GM18507 (cell line): Measurements from ENCODE around the gene TMEM272.

Source experiments
- DNase-seq: peaks from one replicate; pipeline ENCODE4 v3.0.0; 2011; ENCODE audit warnings: low read depth; ENCODE audit not compliant: insufficient read length; ENCODE audit errors: extremely low spot score
- FAIRE-seq: peaks from 2 replicates; lab custom pipeline; 2011; peaks lifted over from hg19 to GRCh38; lab: Jason Lieb, UNC

TMEM272 gene

GRCh38 chr13:51769455-51770127 is 75.4 kb downstream of the TMEM272 start:
- DNase-seq (no peak), FAIRE-seq (no peak)

DNA sequence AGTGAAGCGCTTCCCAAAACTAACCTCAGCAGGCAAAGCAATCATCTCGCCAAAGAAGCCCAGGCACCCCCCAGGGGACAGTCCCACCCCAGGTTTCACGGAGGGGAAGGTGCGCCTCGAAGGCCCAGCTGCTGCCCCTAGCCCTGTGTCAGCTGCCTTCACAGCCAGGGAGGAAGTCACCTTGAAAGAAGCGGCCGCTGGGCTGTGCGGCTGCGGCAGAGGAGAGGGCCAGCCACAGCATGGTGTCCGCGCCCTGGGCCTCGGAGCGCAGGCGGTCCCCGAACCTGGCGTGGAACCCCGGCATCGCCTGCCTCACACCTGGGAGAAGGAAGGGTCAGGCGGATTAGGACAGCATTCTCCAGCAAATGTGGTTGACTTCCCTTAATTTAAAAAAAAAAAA is 76.0 kb downstream of the TMEM272 start:
- DNase-seq (no peak), FAIRE-seq (no peak)

DNA sequence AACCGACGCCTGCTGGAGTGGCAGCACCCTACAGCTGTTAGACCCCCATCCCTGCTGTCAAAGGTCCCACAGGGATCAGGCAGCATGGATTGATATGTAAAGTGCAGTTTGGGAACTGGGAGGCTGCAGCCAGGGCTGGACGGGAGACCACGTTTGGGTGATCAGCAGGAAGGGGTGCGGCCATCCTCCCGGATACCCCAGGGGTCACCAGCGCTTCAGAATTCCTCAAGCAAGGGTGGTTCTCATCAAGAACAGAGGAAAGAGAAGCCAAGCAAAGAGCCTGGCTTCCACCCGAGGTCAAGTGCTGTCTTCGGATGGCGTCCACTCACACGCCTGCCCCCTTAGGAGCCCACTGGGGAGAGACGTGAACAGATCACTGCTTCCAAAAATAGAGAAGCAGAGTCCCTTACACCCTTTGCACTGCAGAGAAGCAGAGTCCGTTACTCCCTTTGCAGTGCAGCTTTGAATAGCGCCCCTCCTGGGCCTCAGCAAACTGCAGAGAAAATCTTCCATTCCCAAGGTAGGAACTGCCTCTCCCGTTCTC is 76.5 kb downstream of the TMEM272 start:
- no peak for DNase-seq

DNA sequence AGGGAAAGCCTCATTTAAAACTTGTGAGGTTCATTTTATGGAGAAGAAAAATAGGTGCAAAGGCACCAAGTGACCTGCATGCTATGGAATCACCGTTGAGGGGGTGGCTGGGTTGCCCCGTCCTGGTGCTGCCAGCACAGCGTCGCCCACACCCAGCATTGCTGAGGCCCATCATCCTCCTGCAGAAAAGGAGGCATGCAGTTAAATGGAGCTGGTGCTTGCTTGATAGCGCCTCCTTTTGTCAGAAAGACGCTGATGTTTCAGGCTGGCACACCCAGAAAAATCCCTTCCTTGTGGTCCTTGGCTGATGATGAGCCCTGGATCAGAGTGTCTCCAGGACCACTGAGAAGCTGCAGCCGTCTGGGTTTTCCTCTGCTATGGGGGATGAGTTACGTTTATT is 77.9 kb downstream of the TMEM272 start:
- no peak for FAIRE-seq

More for the DNA sequence above, 76.5 kb downstream of the TMEM272 start:
- FAIRE-seq = no peak

GRCh38 chr13:51765142-51765515 is 79.8 kb downstream of the TMEM272 start:
- FAIRE-seq = no peak
- no peak for DNase-seq

More for the DNA sequence above, 77.9 kb downstream of the TMEM272 start:
- DNase-seq = no peak

GRCh38 chr13:51764184-51765141 is 80.5 kb downstream of the TMEM272 start:
- peak; percentile 88 for FAIRE-seq
- peak; percentile 58 for DNase-seq

GRCh38 chr13:51763486-51763885 is 81.5 kb downstream of the TMEM272 start:
- DNase-seq (no peak), FAIRE-seq (no peak)
